DMS114 treated with DMSO at 0.1 percent for 48 hours (cell line): ENCODE results near the gene KNDC1.
"Not testable (repeated sequence)": the region's sequence is repeated elsewhere in the genome, so short reads cannot be mapped to it uniquely, and the experiment has no call there.

Source experiments
- DNase-seq: peaks from one replicate; lab custom pipeline; 2025; ENCODE audit not compliant: unreplicated experiment; lab: John Stamatoyannopoulos, UW

KNDC1 gene, protein sequence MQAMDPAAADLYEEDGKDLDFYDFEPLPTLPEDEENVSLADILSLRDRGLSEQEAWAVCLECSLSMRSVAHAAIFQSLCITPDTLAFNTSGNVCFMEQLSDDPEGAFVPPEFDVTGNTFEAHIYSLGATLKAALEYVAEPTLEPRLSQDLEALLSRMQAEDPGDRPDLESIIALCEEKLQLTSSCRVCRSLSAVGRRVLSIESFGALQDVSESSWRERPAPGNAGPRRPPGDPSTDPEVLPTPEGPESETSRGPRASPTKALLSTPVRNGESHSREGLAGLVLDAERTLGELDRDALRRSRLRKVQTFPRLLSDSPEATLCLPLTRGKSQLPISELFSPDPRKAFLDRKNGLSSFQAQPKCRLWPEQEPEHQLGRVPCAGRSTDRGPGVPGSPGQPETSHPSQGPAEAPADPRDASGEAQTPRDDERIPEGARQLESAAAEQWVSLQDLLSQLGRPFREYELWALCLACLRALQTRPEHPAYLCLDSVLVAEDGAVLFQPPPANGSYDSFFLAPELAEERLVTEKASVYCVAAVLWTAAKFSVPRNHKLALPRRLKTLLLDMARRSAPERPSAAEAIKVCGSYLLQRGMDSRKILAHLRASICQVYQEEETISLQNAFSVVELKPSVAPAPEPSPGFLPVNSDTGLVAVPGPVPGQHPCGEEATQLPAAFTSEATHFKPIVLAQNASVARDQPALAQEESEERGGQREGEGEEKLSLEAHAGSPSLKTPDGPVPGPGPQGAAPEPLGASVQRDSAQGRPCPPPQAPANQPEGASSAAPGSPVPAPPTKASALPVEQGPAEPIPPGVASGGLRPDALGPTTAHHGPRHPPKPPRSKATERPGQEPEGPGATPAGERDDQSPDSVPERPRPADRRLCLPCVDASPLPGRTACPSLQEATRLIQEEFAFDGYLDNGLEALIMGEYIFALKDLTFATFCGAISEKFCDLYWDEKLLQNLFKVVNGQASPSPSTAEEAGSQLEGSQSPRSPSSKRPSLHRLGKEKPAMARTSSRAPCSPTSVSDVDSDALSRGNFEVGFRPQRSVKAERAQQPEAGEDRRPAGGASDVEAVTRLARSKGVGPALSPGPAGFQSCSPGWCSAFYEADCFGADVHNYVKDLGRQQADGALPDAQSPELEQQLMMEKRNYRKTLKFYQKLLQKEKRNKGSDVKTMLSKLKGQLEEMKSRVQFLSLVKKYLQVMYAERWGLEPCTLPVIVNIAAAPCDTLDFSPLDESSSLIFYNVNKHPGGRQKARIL (N-terminal part only)

DNA sequence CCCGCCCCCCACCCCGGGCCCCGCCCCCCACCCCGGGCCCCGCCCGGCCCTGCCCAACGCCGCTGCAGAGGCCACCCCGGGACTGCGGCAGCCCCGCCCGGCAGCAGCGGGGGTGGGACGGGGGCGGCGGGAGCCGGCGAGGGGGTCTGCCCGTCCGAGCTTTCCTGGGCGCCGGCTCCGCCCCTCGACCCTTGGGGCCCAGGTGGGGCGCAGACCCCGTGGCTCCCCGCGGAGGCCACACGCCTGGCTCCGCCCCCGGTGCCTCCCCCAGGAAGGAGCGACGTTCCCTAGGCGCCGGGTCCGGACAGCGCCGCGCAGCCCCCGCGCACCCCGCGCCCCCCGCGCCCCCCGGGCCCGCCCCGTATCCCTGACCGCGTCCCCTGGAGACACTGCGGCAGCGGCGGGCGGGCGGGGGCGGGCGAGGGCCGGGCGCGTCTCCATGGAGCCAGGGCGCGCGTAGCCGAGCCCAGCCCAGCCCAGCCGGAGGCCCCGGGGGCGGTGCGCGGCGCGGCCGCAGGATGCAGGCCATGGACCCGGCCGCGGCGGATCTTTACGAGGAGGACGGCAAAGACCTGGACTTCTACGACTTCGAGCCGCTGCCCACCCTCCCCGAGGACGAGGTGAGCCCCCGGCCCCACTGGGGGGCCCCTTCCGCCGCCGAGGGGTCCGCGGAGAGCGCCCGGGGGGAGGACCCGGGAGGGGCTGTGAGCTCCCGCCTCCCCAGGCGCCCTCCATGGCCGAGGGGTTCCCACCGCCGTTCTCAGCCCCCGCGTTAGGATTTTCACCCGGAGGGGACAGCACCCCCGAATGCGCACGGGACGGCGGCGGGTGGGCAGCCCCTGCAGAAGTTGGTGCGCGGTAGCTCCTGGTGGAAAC lies at the start of gene KNDC1:
Gene KNDC1, plus strand, starts transcription at position 270 of the 876 bp plus-strand sequence. Its CDS starts 249 bp downstream, at position 519.
- no peak for DNase-seq

DNA sequence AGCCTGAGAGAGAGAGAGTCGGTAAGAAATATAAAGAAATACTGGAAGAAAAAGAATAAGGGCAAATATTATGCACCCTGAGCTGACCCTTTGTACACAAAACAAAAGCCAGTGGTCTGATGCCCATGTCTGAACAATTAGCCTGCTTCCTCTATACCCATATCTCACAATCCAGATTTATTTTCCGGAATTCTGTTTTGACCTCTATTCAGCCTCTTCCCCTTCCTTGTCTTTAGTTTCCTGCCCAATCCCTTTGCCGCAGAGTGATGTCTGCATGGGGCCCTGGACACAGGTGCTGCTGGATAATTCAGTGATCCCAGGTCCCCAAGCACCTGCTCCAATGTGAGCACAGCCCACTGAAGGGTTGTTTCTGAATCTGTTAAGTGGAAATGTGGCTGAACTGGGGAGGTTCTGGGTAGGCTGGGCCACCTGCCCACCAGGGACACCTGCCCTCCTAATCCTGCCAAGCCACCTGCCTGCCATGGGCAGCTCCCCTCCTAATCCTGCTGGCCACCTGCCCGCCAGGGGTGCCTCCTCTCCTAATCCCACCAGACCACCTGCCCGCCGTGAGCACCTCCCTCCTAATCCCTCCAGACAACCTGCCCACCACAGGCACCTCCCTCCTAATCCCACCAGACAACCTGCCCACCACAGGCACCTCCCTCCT lies 49.3 kb upstream of the KNDC1 start:
- DNase-seq: no peak

DNA sequence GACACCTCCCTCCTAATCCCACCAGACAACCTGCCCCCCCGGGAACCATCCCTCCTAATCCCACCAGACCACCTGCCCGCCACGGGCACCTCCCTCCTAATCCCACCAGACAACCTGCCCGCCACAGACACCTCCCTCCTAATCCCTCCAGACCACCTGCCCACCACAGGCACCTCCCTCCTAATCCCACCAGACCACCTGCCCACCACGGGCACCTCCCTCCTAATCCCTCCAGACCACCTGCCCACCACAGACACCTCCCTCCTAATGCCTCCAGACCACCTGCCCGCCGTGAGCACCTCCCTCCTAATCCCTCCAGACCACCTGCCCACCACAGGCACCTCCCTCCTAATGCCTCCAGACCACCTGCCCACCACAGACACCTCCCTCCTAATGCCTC lies 48.4 kb upstream of the KNDC1 start:
- DNase-seq: not testable (repeated sequence)

DNA sequence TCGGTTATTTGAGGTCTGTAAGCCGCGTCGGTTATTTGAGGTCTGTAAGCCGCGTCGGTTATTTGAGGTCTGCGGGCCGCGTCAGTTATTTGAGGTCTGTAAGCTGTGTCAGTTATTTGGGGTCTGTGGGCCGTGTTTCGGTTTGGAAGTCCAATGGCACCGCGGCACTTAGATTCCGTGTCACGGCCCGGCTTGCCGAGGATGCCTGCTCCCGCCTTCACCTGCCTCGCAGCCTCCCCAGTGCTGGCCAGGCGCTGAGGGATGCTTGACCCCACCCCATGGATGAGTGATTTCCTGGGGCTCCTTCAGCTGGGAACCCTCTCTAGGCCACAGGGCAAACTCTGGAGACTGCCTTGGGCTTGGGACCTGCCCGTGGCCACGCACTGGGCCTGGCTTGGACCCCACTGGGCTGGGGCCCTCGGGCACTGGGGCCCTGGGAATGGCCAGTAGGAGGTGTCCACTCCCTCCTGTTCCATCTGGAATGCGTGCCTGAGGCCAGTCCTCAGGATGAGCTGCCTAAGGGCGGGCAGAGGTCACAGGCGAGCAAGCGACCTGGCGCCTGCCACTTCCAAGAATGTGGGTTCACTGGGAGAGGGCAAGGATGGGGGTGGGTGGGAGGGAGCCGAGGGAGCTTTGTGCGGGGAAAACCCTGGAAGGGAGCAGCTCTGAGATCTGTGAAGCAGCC lies 46.7 kb upstream of the KNDC1 start:
- no peak for DNase-seq

DNA sequence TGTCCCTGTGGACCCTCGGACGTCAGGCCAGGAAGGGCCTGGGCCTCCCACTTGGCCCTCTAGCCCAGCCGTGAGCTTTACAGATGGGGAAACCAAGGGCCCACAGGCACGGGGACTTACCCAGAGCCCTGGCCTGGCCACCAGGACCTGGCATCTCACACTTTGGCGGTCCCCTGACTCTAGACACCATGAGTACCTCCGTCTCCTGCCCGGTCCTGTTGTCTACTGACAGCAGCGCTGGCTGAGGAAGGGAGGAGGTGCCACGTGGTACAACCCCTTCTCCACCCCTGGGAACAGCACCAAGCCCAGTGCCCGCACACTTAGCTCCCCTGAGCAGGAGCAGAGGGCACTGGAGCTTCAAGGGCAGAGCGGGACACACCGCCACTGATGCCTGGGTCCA lies 46.2 kb upstream of the KNDC1 start:
- DNase-seq: no peak

DNA sequence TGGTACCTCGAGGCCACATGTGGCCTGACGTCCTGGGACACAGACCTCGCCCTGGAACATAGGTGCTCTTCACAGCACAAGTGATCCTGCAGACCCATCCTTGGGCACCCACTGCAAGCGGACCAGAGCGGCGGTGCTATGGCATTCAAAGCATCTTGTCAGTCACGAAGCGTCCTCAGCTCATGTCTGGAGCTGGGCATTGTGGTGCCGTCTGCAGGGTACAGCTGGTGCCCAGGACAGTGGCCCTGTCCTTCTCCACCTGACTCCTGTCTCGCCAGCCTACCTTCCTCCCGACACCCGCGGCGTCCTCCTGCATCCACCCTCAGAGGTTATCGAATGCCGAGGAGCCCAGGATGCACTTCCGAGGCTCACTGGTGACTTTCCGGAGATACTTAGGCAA lies 45.8 kb upstream of the KNDC1 start:
- no peak for DNase-seq

DNA sequence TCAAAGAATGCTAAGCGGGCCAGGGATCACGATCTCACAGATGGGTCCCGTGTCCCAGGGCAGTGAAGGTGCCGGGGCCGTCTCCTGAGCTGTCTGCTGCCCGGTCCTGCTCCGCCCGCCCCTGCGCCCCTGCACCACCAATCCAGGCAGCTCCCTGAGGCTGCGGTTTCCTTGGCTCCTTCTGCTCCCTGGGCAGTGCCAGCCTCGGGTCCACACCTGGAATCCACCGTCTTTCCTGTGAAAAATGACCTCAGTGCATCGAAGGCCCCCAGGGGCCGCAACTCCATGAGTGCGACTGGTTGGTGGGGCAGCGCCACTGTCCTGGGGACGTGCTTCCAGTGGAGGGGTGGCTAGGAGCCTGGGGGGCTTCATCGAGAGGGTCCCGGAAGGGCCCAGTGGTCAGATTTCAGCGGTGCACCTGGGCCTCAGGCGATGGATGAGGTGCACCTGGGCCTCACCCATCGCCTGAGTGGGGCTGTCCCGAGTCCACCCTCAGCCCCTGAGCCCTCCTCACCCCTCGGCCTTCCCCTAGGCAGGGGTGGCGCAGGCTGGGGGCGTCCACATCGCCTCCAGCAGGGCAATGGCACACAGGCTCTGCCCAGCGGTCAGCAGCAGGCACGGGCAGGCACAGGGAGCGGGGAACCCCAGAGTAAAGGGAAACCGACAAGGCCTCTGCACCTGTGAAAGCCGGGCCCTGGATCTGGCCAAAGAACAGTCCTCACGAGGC lies 45.1 kb upstream of the KNDC1 start:
- DNase-seq: no peak

DNA sequence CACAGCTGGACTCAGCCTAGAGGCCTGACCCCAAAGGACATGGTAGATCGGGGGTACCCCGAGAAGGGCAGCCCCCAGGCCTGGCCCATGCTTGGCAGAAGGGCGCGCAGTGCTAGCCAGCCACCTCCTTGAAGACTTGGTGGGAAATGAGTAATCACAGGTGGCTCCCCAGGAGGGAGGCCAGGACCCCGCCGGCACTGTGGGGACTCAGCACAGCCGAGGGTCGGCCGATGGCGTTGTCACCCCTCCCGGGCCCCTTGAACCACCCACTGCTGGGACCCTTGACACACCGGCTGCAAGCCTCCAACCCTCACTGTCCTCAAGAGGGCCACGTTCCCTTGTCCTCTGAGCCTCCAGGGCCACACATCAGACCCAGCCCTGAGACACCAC lies 44.6 kb upstream of the KNDC1 start:
- DNase-seq: no peak

DNA sequence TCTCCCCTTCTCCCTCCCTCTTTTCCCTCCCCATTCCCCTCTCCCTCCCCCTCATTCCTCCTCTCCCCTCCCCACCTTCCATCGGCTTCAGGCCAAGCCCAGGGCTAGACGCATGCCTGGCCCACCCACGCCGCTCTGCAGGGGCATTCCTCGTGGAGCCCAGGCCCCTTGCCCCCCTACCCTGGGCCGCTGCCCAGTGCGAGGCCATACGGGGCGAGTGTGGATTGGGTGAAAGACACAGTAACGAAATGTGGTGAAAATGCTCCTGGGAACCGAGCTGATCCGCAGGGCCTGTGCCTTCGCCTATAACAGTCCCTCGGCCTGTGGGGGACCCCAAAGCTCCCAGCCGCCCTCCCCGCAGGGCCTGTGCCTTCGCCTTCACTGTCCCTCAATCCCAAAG lies 44.0 kb upstream of the KNDC1 start:
- no peak for DNase-seq

DNA sequence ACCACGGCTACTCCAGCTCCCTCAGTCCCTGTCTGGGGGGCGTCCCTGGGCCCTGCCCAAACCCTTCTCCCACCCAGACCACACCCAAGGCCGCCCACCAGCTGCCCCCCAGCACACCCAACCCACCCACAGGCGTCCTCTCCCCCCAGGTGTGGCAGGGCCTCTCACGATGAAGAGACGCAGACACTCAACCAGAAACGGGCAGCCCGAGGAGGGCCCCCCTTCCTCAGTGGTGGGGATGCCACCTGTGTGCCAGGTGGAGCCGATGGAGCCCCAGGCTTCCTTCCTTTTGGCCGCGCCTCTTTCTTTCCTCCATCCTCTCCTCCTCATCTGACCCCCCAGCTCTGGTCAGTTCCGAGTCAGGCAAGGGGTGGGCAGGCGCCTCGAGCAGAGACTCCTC lies 43.6 kb upstream of the KNDC1 start:
- DNase-seq: no peak

DNA sequence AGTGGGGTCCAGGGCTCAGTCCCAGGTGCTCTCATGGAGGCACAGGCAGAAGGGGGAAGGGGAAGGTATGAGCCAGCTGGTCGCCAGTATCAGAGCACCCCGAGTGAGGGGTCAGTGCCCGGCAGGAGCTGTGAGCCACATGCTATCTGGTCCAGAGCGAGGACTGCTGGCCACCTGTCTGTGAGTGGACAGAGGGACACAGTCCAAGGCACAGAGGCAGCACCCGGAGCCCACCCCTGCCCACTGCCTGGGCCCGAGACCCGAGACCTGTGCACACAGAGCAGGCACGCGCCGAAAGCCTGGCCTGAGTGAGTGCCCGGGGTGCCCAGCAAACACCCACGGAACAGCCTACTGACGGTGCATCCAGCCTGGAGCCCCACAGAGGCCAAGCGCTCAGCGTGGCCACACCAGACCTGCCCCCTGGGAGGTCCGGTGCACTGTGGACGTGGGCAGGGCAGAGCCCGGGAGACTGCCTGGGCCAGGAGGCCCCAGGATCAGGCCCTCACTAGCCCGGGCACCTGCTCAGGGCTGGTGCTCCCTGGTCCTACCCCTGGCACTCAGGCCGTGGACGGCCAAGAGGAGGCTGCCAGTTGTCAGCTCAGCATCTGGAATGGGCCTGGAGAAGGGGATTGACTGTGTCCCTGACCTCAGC lies 42.9 kb upstream of the KNDC1 start:
- DNase-seq: no peak

DNA sequence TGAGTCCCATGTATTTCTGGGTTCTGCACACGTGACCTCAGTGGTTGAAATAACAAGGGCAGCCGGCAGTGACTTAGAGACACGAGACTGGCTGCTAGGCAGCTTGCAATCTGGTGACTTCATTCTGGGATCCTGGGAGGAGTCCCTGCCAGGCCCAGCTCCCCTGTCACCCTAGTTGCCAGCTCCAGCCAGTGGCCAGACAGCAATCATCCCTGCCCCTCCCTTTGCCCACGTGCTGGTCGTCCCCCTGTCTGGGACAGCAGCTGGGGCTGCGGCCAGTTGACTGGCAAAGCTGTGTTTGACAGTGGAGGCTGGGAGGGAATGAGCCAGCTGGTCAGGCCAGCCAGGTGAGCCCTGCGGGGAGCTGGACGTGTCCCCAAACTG lies 42.3 kb upstream of the KNDC1 start:
- no peak for DNase-seq

DNA sequence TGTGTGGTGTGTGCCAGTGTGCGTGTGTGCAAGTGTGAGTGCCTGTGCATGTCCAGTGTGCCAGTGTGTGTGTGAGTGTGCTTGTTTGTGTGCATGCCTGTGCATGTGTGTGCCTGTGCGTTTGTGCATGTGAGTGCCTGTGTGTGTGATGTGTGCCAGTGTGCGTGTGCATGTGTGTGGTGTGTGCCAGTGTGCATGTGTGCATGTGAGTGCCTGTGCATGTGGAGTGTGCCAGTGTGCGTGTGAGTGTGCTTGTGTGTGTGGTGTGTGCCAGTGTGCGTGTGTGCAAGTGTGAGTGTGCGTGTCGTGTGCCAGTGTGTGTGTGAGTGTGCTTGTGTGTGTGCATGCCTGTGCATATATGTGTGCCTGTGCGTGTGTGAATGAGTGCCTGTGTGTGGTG lies 38.5 kb upstream of the KNDC1 start:
- no peak for DNase-seq

DNA sequence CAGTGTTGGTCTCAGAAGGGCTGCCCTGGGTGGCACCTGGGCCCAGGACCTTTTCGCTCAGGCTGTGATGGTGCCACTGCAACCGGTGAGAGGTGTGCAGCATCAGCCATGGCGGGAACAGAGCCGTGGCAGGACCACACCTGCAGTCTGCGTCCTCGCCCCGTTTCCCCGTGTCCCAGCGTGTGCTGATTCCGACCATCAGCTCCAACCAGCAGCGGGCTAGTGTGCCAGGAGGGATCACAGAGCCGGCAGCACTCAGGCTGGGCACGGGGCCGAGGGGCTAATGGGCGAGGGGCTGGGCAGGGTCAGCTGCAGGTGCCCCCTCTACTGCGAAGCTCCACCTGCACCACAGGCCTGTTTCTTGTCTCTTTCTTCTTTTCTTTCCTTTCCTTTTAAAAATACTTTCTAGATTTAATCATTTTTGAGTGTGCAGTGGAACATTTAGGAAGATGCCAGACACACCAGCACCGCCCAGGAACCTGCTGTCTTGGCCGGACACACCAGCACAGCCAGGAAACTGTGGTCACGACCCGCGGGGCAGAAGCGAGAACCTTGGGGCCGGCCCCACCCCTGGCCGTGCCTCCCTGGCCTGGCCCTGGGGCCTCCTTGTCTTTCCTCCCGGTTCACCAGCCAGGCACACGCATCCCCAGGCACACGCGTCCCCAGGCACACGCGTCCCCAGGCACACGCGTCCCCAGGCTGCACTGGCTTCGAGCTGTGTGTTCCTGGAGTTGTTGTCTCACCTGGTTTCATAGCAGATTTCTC lies 37.7 kb upstream of the KNDC1 start:
- no peak for DNase-seq

DNA sequence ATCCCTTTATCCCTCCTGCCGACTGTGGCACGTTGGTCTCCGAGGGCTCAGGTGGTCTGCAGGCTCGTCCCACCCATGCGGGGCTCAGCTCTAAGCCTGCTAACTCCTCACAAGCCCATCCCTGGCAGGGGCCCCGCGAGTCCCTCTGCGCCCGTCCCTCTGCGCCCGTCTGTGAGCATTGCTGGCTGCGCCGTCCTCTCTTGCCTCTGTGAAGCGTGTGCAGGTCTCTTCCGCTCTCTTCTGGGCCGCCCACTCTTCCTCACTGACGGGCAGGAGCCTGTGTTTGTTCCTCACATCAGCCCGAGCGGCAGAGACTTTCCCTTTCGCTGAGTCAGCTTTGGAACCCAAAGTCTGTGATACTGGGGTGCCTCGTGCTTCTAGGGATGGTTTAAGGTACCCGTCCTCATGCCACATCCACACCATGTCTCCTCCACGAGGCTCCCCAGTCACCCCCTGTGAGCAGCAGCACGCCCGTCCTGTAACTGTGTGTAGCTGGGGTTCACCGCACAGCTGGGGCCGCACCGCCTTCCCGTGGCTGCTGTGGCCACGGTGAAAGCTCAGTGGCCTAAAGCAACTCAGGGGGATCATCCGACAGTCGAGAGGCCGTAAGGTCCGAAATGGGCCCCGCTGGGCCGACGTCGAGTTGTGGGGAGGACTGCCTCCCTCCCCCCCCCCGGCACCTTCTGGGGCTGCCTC lies 36.8 kb upstream of the KNDC1 start:
- no peak for DNase-seq

DNA sequence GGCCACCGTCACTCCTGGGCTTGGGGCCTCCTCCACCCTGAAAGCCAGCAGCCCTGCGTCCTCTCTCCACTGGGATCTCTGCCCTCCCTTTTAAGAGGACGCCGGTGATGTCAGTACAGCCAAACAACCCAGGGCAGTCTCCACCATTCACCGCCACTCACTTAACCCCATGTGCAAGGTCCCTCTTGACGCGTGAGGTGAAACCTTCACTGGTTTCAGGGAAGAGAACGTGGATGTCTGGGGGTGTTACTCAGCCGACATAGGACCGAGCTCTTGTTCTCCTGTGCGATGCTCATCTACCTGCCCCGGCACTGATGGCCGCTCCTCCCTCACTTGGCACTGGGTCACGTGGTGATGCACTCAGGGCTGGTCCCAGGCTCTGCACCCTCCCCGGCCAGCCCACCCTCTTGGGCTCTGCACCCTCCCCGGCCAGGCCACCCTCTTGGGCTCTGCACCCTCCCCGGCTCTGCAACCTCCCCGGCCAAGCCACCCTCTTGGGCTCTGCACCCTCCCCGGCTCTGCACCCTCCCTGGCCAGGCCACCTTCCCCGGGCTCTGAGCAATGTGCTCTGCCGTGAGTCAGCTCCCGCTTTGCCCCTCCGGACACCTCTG lies 36.2 kb upstream of the KNDC1 start:
- no peak for DNase-seq
